ENCODE measurements around the gene EVI2B.

EVI2B gene

GRCh38 chr17:31329221-31329620, 15.4 kb upstream of the EVI2B start:
- no peaks in the 10 kb centered on the region for H3K27me3 ChIP-seq (ENCODE audit: control insufficient read depth, low read length)
- no peaks in the 10 kb centered on the region for H3K79me2 ChIP-seq (ENCODE audit: control insufficient read depth, low read length)
- H3K4me2 ChIP-seq (ENCODE audit: low read length) = no peak overlapping the region
- no peaks in the 10 kb centered on the region; the same call in 1 of the 2 replicates for H3F3A ChIP-seq (ENCODE audit: control insufficient read depth, insufficient read depth)
- TF ChIP-seq CTCF (IDR thresholded peaks at IDR 0.05; ENCODE audit: low read depth, low read length, poor library complexity, severe bottlenecking) (no peak), EZH2phosphoT487 (IDR thresholded peaks at IDR 0.05; ENCODE audit: borderline replicate concordance, low read length) (no peak)
- no peaks in the 10 kb centered on the region for H3K9me2 ChIP-seq (replicated peaks; ENCODE audit: control insufficient read depth, low read length)
- H3K36me3 ChIP-seq (ENCODE audit: control insufficient read depth, low read length) = peaks cover 43% of the 10 kb centered on the region
- H3K4me1 ChIP-seq (ENCODE audit: control insufficient read depth, low read length) = no peaks in the 10 kb centered on the region
- no peaks in the 10 kb centered on the region for H3K9me3 ChIP-seq (ENCODE audit: control insufficient read depth, insufficient read depth, low read length)
- H3K27ac ChIP-seq (ENCODE audit: low read depth, low read length) = no peak overlapping the region
- no peaks in the 10 kb centered on the region for H4K20me1 ChIP-seq (ENCODE audit: control insufficient read depth, insufficient read depth, low read depth, low read length)
- H3K4me3 ChIP-seq (ENCODE audit: low read length) = no peak overlapping the region

- no peaks in the 10 kb centered on the region for H3K9me2 ChIP-seq (replicated peaks; ENCODE audit: control insufficient read depth, low read length)
- no peaks in the 10 kb centered on the region for H4K20me1 ChIP-seq (ENCODE audit: control insufficient read depth, insufficient read depth, low read depth, low read length)
- peaks cover 40% of the 10 kb centered on the region for H3K36me3 ChIP-seq (ENCODE audit: control insufficient read depth, low read length)
- no peaks in the 10 kb centered on the region for H3K4me1 ChIP-seq (ENCODE audit: control insufficient read depth, low read length)
- H3K27me3 ChIP-seq (ENCODE audit: control insufficient read depth, low read length) = no peaks in the 10 kb centered on the region
- H3K4me2 ChIP-seq (ENCODE audit: low read length) = no peak overlapping the region
- H3K9me3 ChIP-seq (ENCODE audit: control insufficient read depth, insufficient read depth, low read length) = no peaks in the 10 kb centered on the region
- H3F3A ChIP-seq (ENCODE audit: control insufficient read depth, insufficient read depth) = no peaks in the 10 kb centered on the region; the same call in 1 of the 2 replicates
- no peak overlapping the region for H3K4me3 ChIP-seq (ENCODE audit: low read length)
- TF ChIP-seq EZH2phosphoT487 (IDR thresholded peaks at IDR 0.05; ENCODE audit: borderline replicate concordance, low read length) (no peak), CTCF (IDR thresholded peaks at IDR 0.05; ENCODE audit: low read depth, low read length, poor library complexity, severe bottlenecking) (no peak)
- H3K27ac ChIP-seq (ENCODE audit: low read depth, low read length) = no peak overlapping the region
- H3K79me2 ChIP-seq (ENCODE audit: control insufficient read depth, low read length) = peaks cover 4% of the 10 kb centered on the region
These were observed 14.3 kb upstream of the EVI2B start for GRCh38 chr17:31328160-31328535.

- Histone ChIP-seq H3K27me3 (ENCODE audit: control insufficient read depth, low read length) (no peaks in the 10 kb centered on the region), H4K20me1 (ENCODE audit: control insufficient read depth, insufficient read depth, low read depth, low read length) (no peaks in the 10 kb centered on the region), H3K27ac (ENCODE audit: low read depth, low read length) (no peak overlapping the region), H3K4me3 (ENCODE audit: low read length) (no peak overlapping the region), H3K9me3 (ENCODE audit: control insufficient read depth, insufficient read depth, low read length) (no peaks in the 10 kb centered on the region), H3F3A (ENCODE audit: control insufficient read depth, insufficient read depth) (no peaks in the 10 kb centered on the region), H3K36me3 (ENCODE audit: control insufficient read depth, low read length) (peaks cover 40% of the 10 kb centered on the region), H3K4me2 (ENCODE audit: low read length) (no peak overlapping the region), H3K4me1 (ENCODE audit: control insufficient read depth, low read length) (peaks cover 2% of the 10 kb centered on the region; the same call in 1 of the 2 replicates), H3K9me2 (replicated peaks; ENCODE audit: control insufficient read depth, low read length) (no peaks in the 10 kb centered on the region), H3K79me2 (ENCODE audit: control insufficient read depth, low read length) (peaks cover 9% of the 10 kb centered on the region)
- TF ChIP-seq CTCF (IDR thresholded peaks at IDR 0.05; ENCODE audit: low read depth, low read length, poor library complexity, severe bottlenecking) (no peak), EZH2phosphoT487 (IDR thresholded peaks at IDR 0.05; ENCODE audit: borderline replicate concordance, low read length) (no peak)
These were observed 13.8 kb upstream of the EVI2B start for GRCh38 chr17:31327534-31328159.

Measured in DOHH2 (cell line).